Effector memory CD4-positive, alpha-beta T cell (primary cell): ENCODE data around the gene NEMP1.
A peak's percentile ranks its signal among the peaks of the same experiment; 100 is the strongest.

Experiments
- DNase-seq, 3 donors: peaks; one replicate each; pipeline ENCODE4 v3.0.0-alpha.2; 2020
- H3K27ac ChIP-seq: 2 replicates; pipeline ENCODE4 v1.7.0; 2013; ENCODE audit warnings: mild to moderate bottlenecking, low read length, moderate library complexity; ENCODE audit not compliant: insufficient read depth, poor library complexity, severe bottlenecking
- H3K27me3 ChIP-seq: replicated peaks from 2 replicates; pipeline ENCODE4 v1.7.0; 2013; ENCODE audit warnings: mild to moderate bottlenecking, low read length; ENCODE audit not compliant: insufficient read depth, control insufficient read depth, poor library complexity, severe bottlenecking
- H3K36me3 ChIP-seq: 2 replicates; pipeline ENCODE4 v1.7.0; 2013; ENCODE audit warnings: mild to moderate bottlenecking, low read length, moderate library complexity; ENCODE audit not compliant: control insufficient read depth, insufficient read depth
- H3K4me1 ChIP-seq: 2 replicates; pipeline ENCODE4 v1.7.0; 2013; ENCODE audit warnings: low read length, mild to moderate bottlenecking; ENCODE audit not compliant: control insufficient read depth, insufficient read depth, poor library complexity, severe bottlenecking
- H3K4me3 ChIP-seq: 2 replicates; pipeline ENCODE4 v1.7.0; 2013; ENCODE audit warnings: low read length, low read depth, mild to moderate bottlenecking; ENCODE audit not compliant: insufficient read depth, poor library complexity, severe bottlenecking
- H3K9me3 ChIP-seq: 2 replicates; pipeline ENCODE4 v1.7.0; 2013; ENCODE audit warnings: mild to moderate bottlenecking, low read length, moderate library complexity; ENCODE audit not compliant: control insufficient read depth

NEMP1 gene

DNA sequence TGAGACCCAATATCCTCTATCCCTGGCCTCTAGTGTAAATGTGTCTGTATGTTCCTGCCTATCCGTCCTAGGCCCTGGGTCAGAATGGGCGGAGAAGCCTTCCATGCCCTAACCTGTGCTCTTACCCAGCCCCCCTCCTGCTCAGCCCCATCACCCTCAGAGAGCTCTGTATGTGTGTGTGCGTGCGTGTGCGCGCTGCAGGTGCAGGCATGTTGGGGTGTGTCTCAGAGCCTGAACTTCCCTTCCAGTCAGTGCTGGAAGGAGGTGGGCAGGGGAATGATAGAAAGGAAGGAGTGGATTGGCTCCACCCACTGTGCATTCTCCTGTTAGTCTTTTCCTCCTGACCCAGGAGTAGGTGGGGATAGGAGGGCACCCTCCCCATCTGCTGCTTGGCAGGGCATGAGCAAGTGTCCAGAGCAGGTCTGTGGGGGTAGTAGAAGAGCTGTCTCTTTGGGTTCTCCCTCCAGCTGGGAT lies 17.5 kb upstream of the NEMP1 start:
- Histone ChIP-seq H3K4me3 (no peak overlapping the region), H3K4me1 (peaks cover 16% of the 10 kb centered on the region), H3K9me3 (no peaks in the 10 kb centered on the region), H3K27me3 (no peaks in the 10 kb centered on the region), H3K27ac (no peak overlapping the region), H3K36me3 (peaks cover 51% of the 10 kb centered on the region)
- DNase-seq, result no peak

DNA sequence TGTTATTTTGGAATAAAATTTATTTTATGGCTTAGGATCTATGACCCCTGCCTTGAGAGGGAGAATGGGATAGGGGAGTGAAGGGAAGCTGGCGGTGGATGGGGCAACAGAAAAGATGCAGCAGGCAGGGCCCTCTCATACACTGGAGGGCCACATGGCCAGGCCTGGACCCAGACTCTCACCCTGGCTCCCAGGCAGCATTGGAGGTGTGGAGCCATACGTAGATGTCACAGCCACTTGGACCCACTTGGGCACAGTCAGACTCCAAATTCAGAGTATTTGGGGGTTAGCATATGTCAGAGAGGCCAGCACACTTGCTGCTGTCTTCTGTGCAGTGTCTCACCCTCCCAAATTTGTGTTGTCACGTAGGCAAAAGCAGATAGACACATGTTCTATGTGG lies 16.8 kb upstream of the NEMP1 start:
- H3K4me3 ChIP-seq, result no peak overlapping the region
- no peaks in the 10 kb centered on the region for H3K27me3 ChIP-seq
- H3K4me1 ChIP-seq, result peaks cover 19% of the 10 kb centered on the region
- H3K36me3 ChIP-seq, result peaks cover 51% of the 10 kb centered on the region
- peak overlapping the region; percentile 41 for H3K27ac ChIP-seq
- H3K9me3 ChIP-seq, result no peaks in the 10 kb centered on the region
- DNase-seq, result no peak

DNA sequence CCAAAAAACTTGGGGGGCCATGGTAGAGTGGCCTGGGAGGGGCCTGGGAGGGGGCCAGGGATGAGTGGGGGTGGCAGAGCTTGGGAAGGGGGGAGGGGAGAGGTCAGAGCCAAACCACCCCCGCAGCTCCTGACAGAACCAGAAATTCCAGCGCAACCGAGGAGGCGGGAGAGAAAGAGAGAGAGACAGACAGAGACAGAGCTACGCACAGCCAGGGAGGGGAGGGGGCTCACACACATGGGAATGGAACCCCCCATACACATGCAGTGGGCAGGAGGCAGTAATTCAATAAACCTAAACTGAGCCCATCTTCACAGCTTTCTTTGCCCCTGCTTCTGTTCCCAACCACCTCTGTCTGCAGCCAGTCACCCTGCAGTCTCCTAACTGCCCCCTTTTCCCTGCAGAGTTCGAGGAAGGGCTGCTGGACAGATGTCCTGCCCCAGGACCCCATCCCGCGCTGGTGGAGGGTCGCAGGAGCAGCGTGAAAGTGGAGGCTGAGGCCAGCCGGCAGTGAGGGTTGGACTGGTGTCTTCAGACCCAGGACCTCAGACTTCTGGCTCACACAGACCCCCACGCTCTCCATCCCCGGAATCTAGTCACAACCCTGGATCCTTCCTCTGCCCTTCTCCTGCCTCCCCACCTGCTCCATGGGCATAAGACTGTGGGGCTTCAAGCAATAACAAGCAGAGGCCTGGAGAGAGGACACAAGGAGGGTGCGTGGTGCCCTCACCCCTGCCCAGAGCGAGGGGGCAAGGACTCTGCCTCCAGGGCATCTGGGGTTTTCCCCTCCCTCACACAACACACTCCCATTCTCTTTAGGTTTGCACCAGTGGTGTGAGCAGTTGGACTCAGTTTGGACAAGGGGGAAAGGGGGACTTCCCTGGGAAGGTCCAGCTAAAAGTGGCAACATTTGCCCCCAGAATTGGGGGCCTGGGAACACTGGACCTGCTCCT lies 15.9 kb upstream of the NEMP1 start:
- Histone ChIP-seq H3K36me3 (peaks cover 45% of the 10 kb centered on the region), H3K9me3 (no peaks in the 10 kb centered on the region), H3K27me3 (no peaks in the 10 kb centered on the region), H3K4me1 (peaks cover 21% of the 10 kb centered on the region), H3K4me3 (no peak overlapping the region), H3K27ac (peak overlapping the region; percentile 58)
- DNase-seq, result no peak

DNA sequence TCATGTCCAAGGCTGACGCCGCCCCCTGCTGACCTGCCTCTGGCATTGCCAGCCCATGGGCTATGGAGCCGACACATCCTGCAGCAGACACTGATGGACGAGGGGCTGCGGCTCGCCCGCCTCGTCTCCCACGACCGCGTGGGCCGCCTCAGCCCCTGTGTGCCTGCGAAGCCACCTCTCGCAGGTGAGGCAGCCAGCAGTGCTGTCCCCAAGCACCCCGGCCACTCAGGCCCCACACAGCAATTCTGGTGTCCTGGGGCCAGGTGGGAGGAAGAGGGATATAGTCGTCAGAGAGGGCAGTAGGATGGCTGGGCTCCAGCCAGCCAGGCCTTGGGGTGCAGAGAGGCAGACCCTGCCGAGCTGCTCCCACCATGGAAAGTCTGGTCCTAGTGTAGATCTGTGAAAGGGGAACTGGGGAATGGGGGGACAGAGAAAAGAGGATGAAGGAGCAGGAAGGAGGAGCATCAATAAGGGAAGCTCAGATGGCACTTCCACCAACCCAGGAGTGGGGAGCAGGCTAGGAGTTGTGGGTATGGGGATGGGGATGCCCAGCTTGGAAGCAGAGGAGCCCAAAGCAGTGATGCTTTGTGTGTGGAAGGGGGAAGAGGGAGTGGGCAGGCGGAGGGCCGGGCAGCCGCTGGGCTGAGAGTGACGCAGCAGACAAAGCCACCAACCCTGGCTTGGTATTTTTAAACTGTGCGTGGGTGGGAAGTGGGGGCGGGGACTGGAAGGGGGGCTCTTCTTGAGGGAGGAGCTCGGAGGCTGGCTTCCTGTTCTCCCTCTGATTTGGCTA lies 15.0 kb upstream of the NEMP1 start:
- Histone ChIP-seq H3K36me3 (peaks cover 36% of the 10 kb centered on the region), H3K27ac (peak overlapping the region; percentile 58), H3K27me3 (no peaks in the 10 kb centered on the region), H3K9me3 (no peaks in the 10 kb centered on the region), H3K4me1 (peaks cover 21% of the 10 kb centered on the region), H3K4me3 (no peak overlapping the region)
- peak; percentile 20 to 30 (median 25) for DNase-seq

DNA sequence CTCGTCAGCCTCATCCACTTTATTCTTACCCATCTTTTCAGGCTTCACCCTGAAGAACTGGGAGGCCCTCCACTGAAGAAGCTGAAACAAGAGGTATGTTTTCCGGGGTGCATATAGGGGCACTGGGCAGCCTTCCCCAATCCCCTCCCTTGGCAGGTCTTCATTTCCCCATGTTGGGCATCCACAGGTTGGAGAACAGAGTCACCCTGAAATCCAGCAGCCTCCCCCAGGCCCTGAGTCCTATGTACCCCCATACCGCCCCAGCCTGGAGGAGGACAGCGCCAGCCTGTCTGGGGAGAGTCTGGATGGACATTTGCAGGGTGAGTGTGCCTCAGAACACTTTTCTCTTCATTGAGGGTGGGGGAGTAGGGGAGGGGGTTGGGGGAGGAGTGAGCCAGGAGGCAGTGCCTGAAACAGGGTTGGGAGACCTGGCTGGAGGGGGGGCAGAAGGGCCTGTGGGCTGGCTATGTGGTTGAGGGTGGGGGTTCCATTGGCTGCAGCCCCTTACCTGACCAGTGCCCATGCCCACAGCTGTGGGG lies 14.4 kb upstream of the NEMP1 start:
- H3K36me3 ChIP-seq, result peaks cover 30% of the 10 kb centered on the region
- H3K27ac ChIP-seq, result peak overlapping the region; percentile 58
- no peaks in the 10 kb centered on the region for H3K9me3 ChIP-seq
- H3K27me3 ChIP-seq, result no peaks in the 10 kb centered on the region
- H3K4me1 ChIP-seq, result peaks cover 24% of the 10 kb centered on the region
- no peak overlapping the region for H3K4me3 ChIP-seq
- DNase-seq, result no peak

DNA sequence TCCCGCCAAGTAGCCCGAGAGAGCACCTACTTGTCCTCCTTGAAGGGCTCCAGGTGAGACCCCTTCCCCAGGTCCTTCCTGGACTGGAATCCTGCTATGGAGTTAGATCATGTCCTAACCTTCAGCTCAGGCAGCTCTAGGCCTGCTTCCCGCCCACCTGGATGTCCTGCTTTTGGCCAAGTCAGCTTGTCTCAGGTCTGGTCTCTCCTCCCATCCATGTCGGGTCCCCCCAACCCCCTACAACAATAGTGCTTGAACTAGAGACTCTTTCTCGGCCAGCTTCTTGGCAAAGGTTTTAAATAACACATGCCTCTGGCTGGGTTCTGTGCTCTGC lies 13.9 kb upstream of the NEMP1 start:
- Histone ChIP-seq H3K27ac (no peak overlapping the region), H3K36me3 (peaks cover 25% of the 10 kb centered on the region), H3K4me1 (peaks cover 25% of the 10 kb centered on the region), H3K4me3 (no peak overlapping the region), H3K9me3 (no peaks in the 10 kb centered on the region), H3K27me3 (no peaks in the 10 kb centered on the region)
- DNase-seq, result no peak

DNA sequence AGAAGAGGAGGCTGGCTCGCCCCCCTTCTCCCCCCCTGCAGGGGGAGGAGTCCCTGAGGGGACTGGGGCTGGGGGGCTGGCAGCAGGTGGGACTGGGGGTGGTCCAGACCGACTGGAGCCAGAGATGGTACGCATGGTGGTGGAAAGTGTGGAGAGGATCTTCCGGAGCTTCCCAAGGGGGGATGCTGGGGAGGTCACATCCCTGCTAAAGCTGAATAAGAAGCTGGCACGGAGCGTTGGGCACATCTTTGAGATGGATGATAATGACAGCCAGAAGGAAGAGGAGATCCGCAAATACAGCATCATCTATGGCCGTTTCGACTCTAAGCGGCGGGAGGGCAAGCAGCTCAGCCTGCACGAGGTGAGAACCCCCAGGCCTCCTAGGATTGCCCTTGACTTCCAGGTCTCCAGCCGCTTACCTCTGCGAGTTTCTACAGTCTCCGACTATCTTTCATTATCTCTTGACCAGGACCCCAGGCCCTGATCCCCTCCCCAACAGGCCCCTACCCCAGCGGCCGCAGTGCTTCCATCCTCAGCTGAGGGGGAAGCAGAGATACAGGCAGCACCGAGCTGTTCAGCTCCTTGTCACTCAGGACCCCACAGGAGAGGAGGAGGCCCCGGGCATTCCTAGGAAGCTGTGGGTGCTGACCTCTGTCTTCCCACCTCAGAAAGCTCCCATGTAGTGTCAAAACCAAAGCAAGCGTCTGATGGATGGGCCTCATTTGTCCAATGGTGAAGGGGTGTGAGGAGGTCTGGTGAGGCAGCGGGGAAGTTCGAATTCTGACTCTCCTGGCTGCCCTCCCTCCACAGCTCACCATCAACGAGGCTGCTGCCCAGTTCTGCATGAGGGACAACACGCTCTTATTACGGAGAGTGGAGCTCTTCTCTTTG lies 13.3 kb upstream of the NEMP1 start:
- no peaks in the 10 kb centered on the region for H3K27me3 ChIP-seq
- H3K9me3 ChIP-seq, result no peaks in the 10 kb centered on the region
- H3K36me3 ChIP-seq, result peaks cover 20% of the 10 kb centered on the region
- H3K4me1 ChIP-seq, result peaks cover 25% of the 10 kb centered on the region
- DNase-seq, result no peak
- no peak overlapping the region for H3K27ac ChIP-seq
- H3K4me3 ChIP-seq, result no peak overlapping the region

DNA sequence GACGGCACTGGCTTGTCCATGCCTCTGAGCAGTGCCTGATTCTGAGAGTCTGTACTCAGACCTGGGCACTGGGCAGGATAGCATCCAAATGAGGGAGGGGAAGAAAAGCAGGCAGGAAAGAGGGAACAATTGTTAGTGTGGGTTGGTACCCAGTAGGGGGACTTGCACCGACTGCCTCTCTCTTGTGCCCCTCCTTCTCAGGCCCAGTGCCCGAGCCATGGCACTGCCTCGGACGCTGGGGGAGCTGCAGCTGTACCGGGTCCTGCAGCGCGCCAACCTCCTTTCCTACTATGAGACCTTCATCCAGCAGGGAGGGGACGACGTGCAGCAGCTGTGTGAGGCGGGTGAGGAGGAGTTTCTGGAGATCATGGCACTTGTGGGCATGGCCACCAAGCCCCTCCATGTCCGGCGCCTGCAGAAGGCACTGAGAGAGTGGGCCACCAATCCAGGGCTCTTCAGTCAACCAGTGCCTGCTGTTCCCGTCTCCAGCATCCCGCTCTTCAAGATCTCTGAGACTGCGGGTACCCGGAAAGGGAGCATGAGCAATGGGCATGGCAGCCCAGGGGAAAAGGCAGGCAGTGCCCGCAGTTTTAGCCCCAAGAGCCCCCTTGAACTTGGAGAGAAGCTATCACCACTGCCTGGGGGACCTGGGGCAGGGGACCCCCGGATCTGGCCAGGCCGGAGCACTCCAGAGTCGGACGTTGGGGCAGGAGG lies 12.5 kb upstream of the NEMP1 start:
- Histone ChIP-seq H3K4me1 (peaks cover 31% of the 10 kb centered on the region), H3K27ac (peak overlapping the region; percentile 20), H3K9me3 (no peaks in the 10 kb centered on the region), H3K27me3 (no peaks in the 10 kb centered on the region), H3K4me3 (no peak overlapping the region), H3K36me3 (peaks cover 12% of the 10 kb centered on the region)
- no peak for DNase-seq

DNA sequence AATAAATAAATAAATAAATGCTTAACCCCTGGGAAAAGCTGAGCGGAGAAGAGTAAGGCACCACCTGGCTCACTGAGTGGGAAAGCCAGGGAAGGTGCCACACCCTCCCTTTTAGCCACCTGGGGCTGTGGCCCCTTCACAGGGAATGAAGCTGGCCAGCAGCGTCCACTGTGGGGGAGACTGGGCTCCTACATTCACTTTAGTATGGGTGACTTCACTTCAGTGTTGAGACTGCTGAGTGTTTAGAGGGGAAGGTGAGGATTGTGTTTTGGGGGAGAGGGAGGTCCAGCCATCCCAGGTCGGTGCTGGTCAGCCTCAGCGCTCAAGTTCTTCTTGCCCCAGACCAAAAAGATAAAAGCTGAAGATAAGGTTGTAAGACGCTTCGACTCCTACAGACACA lies 11.9 kb upstream of the NEMP1 start:
- no peak for DNase-seq
- no peaks in the 10 kb centered on the region for H3K9me3 ChIP-seq
- H3K4me3 ChIP-seq, result no peak overlapping the region
- H3K27me3 ChIP-seq, result no peaks in the 10 kb centered on the region
- peaks cover 35% of the 10 kb centered on the region for H3K4me1 ChIP-seq
- H3K27ac ChIP-seq, result peak overlapping the region; percentile 20
- H3K36me3 ChIP-seq, result peaks cover 8% of the 10 kb centered on the region
